Activated CD8-positive, alpha-beta memory T cell treated with anti-CD3 and anti-CD28 coated beads, Interleukin-2, amount 50 U/mL, for 48 hours (primary cell): Measurements from ENCODE around the gene INTS11.
"Not testable (repeated sequence)": the region's sequence is repeated elsewhere in the genome, so short reads cannot be mapped to it uniquely, and the experiment has no call there.

Experiments used
- DNase-seq: peaks from one replicate; pipeline ENCODE4 v3.0.0-alpha.2; 2020

The INTS11 gene

DNA sequence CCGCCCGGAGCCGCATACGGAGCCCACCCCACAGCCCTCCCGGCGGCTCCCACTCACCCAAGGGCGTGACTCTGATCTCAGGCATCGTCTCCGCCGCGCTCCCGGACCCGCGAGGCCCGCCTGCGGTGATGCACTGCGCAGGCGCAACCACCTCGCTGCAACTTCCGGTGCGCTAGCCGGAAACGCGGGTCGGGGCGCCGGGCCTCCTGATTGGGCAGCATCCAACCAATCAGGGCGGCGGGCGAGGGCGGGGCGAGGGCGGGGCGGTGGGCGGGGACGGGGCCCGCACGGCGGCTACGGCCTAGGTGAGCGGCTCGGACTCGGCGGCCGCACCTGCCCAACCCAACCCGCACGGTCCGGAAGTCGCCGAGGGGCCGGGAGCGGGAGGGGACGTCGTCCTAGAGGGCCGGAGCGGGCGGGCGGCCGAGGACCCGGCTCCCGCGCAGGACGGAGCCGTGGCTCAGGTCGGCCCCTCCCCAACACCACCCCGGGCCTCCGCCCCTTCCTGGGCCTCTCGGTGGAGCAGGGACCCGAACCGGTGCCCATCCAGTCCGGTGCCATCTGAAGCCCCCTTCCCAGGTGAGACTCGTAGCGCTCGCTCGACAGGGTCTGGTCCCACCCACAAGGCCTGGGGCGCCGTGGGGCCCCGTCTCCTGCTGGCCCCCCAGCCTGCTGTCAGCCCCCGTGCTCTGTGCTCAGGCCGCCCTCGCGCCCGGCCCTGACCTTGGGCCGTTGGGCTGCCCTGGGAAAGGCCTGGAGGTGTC lies at the start of gene INTS11, which contains the start of gene CPTP:
Gene INTS11 (minus strand): TSS at position 137 of the 764 bp plus-strand sequence. CDS start 52 bp downstream, at position 85.
Gene CPTP (plus strand): TSS at position 279 of the 764 bp plus-strand sequence. CDS start 2,109 bp downstream, outside the sequence.
- DNase-seq, result peak; percentile 98

DNA sequence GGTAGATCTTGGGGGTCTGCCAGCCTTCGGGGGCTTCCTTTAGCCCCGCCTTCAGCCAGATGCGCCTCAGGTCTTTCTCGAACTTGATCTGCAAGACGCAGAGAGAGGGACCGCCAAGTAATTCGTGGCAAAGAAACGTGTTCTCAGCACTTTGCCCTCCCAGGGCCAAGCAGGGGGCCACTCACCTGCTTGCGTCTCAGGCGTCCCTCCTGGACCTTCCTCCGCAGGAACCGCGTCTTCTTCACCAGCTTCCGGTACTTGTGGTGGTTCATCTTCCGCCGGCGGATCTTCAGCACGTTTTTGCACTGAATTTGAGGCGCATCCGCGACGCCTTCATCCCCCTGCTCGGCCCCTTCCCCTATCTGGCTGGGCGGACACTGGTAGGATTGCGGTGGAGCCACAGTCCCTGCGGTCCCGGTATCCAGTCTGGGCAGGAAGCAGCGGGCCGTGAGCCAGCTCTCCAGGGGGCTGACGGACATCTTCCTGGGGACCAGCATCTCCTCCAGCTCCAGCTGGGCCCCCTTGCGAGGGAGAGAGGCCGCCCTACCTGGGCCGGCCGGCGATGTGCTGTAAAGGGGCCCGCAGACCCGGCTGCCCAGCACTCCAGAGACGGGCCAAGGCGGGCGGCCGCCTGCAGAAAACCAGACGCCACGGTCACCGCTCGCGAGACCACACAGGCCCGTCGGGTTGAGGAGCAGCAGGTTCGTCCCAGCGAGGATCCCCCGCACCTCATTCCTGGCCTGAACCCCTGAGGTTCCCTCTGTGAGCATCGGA lies 49.5 kb upstream of the INTS11 start:
- no peak for DNase-seq

DNA sequence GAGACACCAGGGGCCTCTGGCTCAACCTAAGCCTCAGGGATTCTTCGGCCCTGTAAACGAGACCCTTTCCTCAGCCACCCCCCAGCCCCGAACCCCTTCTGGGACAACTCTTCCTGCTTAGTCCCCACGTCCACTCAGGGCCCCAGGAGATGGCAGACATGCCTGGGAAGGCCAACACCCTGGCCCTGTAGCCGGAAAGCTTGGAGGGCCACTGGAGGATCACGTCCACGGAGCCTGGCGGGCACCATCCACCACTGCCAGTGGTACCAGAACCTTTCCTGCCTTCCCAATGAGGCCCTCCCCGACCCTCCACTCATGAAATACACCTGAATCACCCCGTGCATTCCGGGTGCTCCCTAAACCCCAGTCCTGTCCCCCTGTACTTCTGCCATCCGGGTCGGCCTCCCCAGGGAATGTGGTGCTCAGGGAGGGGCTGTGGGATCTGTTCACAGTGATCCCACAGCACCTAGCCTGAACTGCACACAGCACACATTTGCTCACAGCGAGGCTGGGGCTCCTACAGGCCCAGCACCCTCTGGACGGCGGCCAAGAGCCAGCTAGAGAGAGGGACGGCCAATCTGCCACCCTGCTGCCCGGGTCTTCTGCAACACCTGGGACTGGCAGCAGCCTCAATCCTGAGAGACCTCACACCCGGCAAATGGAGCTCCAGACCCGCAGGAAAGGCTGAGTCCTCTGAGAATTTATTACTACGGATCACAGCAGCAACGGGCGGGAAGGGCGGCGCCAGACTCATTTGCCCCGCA lies 48.8 kb upstream of the INTS11 start:
- no peak for DNase-seq

DNA sequence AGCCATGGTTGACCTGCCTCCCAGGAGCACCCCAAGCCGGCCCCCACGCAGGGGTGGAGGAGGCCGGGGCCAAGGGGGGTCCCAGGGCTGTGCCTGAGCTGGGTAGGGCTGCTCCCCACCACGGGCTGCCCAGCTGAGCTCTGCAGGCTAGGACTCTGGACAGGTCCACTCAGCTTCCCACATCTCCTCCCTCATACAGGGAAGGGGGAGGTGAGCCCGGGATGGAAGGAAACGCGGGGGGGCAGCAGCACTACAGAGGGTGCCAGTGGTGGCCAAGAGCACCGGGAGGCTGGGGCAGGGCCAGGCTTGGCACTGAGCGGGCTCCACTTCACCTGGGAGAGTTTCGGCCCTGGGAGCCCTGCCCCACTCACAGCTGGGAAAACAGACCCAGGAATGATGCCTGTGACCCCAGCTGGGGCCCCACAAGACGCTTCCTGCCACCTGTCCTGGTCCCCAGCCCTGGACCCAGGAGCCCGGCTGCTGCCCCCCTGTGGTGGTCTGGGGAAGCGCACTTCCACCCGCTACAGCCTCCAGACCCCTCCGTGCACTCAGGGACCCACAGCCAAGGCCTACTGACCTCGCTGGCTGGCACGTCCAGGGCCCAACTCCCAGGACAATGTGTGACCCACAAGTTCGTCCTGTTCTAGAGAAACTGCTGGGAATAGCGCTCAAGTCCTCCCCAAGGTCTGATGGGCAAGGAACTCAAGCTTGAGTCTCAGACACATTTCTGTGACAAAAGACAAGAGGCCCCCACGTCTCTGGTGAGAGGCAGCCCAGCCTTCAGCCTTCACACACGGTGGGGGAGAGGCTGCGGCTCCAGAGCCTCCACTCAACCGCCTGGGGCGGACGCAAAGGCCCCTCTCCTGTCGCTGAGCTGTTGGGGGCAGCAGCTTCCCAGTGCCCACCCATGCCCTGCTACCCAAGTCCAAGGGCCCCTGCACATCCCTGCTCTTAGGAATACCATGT lies 47.6 kb upstream of the INTS11 start:
- DNase-seq, result peak; percentile 95

DNA sequence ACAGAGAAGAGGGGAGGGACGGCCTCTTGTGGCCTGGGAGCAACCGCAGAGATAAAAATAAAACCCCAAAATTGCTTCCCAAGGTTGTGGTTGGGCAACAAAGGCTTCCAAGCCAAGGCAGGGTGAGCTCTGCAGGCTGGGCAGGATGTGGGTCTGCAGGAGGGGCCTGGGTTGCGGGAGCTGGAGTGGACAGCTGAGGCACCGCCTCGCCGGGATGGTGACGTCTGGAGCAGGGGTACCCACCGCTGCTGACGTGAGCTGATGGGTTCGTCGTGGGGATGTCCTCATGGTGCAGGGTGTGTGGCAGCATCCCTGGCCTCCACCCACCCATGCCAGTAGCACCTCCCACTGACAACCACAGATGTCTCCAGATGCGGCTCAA lies 46.9 kb upstream of the INTS11 start:
- no peak for DNase-seq

DNA sequence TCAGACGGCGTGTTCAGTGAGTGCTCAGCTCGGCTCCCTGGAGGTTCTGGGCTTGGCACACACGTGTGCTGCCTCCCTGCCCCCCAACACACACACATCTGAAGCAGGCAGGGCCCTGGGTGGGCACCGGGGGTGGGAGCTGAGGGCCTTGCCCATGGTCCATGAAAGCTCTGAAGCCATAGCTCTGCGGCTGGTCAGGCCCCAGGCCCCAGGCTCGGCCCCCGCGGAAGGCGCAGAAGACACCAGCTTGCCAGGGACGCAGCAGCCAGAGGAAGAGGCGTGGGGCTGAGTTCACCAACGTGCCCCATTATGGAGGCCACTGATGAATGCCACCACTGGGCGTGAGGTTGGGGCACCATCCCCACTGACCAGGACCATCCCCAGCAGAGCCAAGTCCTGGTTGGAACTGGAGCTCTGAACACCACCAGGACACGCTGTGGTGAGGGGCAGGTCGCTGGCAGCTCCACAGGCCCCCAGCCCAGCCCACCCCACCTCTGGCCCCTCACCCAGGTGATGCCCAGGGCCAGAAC lies 46.4 kb upstream of the INTS11 start:
- no peak for DNase-seq

DNA sequence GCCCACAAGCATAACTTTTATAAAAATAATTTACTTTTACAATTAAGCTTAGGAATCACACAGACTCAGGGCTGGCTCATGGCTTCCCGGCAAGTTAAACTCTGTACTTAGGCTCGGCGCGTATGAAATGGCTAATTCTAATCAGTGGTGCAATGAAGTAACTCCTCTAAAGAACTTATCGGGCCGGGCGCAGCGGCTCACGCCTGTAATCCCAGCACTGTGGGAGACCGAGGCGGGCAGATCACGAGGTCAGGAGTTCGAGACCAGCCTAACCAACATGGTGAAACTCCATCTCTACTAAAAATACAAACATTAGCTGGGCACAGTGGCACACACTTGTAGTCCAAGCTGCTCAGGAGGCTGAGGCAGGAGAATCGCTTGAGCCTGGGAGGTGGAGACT lies 45.6 kb upstream of the INTS11 start:
- not testable (repeated sequence) for DNase-seq

DNA sequence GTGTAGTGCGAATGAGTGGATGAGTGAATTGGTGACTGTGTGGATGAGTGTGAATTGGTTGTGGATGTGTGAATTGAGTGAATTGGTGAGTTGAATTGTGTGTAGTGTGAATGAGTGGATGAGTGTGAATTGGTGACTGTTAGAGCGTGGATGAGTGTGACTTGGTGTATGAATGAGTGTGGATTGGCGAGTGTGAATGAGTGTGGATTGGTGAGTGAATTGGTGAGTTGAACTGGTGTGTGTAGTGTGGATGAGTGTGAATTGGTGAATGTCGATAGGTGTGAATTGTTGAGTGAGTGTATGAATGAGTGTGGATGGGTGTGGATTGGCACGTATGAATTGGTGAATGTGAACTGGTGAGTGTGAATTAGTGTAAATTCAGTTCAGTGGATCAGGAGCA lies 42.9 kb upstream of the INTS11 start:
- DNase-seq, result no peak

DNA sequence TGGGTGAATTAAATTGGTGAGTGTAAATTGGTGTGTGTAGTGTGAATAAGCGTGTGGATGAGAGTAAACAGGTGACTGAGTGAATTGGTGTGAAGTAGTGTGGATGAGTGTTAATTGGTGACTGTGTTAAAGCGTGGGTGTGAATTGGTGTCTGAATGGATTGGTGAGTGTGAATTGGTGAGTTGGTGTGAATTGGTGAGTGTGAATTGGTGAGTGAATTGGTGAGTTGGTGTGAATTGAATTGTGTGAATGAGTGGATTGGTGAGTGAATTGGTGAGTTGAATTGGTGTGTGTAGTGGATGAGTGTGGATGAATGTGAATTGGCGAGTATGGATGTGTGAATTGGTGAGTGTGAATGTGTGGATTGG lies 42.2 kb upstream of the INTS11 start:
- DNase-seq, result no peak

DNA sequence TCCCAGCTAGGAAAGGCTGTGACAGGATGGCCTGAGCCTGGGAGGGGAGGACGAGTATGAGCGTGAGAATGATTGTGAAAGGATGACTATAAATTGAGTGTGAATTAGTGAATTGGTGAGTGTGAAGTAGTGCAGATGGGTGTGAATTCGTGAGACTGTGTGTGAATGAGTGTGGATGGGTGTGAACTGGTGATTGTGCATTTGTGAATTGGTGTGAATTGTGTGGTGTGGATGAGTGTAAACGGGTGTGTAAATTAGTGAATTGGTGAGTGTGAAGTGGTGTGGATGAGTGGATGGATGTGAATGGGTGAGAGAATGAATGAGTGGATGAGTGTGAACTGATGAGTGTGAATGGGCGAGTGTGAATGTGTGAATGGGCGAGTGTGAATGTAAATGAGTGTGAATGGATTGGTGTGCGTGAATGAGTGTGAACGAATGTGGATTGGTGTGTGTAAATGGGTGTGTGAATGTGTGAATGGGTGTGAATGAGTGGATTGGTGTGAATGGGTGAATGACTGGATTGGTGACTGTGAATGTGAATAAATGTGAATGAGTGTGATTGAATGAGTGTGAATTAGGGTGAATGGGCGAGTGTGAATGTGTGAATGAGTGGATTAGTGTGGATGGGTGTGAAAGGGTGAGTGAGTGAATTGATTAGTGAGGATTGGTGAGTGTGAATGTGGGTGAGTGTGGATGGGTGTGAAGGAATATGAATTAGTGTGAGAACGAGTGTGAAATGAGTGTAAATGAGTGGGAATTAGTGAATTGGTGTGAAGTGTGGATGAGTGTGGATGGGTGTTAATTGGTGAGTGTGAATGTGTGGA lies 41.6 kb upstream of the INTS11 start:
- DNase-seq, result no peak

DNA sequence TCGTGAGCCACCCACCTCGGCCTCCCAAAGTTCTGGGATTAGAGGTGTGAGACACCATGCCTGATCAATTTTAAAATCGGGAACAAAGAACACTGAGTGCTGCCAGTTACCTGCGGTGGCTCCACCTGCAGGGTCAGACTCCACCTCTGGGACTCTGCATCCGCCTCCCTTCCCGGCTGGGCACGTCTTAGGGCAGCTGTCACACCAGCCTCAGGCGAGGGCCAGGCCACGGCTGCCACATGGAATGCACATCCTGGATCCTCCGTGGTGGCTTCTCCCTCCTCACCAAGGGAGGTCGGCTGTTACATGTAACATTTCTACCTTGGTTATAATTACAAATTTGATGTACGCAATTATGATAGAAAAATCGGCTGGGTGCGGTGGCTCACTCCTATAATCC lies 39.8 kb upstream of the INTS11 start:
- no peak for DNase-seq

DNA sequence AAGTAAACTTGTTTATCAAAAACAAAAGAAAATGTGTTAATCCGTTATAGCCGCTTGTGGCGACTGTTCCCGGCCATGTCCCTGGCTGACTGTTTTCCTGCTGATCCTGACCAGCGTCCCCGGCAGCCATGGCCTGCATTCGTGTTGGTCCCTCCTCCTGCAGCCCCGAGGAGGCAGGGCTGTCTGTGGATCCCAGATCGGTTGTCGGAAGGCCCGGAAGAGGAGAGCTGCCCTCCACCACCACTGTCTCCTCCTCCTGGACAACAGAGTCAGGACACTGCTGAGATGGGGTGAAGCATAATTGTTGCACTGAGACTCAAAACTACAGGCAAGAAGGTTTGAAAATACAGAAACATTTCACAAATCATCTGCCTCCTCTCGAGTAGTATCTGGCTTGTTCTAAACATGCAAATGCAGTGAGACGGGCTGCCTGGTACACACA lies 37.5 kb upstream of the INTS11 start:
- no peak for DNase-seq

DNA sequence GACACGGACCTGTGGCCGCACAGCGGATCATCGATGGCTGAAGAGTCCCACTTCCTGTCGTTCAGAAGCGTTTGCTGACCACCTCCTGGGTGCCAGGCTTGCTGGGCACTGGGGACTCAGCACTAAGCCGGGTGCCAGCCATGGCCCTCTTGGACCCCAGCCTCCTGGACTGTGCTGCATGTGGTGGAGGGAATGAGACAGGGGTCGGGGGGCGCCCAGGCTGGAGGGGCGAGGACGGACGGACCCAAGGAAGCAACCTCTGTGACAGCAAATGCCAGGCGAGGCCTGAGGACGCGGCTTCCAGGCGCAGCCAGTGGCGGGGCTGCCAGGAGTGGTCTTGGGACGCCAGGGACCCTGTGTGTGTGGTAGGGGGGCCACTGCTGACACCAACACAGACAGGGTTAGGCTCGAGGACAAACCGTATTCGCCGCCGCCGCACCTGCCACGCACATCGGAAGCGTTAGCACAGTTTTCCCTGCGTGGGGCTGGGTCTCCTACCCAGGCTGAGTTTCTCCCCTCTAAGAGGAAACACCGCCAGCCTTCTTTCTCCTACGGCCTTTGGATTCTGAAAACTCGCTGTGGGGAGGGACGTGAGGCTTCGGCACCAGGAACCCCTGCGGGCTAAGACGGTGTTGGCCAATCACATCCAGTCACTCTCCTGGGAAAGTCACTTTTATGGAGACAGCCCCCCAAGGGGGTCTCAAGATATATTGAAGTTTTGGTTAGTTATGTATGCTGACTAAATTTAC lies 36.9 kb upstream of the INTS11 start:
- no peak for DNase-seq

DNA sequence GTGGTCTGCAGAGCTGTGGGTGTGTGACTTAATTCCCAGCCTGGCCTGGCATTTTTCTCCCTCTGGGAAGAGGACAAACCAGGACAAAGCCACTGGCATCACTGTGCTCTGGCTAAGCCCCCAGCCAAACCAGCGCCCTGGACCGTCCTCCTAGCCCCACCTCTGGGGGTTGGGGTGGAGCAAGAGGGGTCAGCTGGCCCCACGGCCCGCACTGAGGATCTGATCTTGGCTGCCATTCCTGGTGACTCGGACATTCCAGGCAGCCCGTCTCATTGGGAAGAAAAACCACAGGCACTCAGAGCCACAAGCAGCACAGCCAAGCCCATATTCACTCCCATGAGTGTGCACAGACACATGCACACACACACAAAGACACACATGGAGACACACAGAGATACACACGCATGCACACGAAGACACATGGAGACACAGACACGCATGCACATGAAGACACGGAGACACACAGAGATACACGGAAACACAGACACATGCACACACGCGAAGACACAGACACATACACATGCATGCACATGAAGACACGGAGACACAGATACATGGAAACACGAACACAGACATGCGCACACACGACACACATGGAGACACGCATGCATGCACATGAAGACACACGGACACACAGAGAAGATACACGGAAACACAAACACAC lies 36.2 kb upstream of the INTS11 start:
- DNase-seq, result no peak

DNA sequence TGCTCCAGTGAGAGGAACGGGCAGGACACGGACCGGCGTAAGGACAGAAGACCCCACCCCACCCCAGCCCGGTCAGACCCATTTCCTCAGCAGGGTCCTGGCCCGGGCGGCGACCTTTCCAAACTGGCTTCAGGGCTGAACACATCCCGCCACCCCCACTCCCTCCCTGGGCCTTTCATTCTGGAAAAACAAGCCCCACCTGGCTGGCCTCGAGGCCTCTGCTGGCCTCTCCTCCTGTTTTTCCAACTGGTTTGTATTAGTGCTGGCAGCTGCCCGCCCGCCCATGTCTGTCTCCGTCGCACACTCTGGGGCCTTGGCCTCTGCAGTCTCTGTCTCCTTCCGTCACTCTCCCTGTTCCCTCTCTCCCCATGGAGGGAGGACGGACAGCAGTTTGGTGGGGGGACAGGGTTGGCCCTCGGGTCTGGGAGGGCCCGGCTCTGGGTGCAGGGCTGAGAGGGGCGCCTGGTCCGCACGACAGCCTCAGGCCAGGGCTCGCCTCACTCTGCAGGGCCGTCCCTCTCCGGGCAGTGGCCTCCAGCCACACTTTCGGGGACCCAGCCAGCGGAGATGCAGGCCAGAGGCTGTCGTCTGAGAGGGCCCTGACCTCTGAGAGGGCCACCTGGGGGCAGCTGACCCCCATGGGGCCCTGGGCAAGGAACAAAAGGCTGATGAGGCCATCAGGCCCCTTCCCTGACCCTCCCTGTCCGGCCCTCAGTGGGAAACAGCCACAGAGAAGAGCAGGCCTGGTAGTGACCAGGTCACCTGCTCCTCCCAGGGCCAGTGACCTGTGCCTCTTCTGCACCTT lies 35.4 kb upstream of the INTS11 start:
- no peak for DNase-seq

DNA sequence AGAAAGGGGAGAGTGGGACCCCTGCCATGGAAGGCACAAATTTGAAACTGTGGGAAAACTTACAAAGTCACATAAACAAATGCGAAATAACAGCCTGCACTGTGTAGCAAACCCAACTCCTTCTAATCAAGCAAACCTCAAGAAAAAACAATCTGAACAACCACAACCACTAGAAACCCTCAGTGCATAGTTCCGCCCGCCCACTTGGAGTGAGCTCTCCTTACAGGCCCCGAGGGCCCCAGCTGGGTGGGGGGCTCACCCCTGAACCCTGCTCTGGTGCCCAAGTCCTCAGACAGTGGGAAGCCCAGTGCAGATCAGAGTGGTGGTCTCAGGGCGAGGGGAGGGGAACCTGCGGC lies 34.8 kb upstream of the INTS11 start:
- DNase-seq, result no peak

DNA sequence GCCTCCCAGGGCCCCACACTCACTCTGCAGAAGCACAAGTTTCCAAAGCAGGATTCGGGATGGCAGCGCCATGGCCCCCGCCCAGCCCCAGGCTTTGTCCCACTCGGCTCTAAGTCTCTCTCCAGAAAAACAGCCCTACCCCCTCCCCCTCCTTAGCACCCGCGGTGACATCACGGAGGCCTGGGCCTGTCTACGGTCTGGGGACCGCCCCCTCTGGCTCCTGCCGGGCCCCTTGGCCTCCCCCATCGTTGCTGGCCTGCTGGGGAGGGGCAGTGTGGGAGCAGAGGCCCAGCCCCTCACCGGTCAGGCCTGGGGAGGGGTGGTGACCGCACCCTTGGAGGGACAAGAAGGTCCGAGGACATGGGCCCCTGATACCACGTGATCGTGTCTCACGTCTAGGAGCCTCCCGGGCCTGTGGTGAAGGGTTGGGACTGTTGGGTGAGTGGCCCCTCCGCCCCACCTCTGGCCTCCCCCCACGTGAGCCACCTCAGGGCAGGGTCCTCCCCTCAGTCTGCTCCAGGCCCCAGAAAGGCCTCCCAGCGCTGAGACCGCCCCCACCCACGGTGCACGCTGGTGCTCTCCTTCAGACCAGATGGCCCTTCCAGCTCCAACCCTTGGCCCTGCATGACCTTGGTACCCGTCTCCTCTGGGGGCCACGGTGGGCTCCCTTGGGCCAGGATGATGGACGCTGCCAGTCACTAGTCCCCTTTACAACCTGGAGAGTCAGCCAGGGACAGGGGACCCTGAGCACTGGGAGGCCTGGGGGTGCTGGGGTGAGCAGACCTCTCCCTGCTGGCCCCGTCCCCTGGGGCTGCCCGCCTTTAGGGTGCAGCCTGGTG lies 34.2 kb upstream of the INTS11 start, which contains the start of gene MXRA8:
Gene MXRA8 (minus strand): TSS at position 123 of the 839 bp plus-strand sequence. CDS start 51 bp downstream, at position 72.
- no peak for DNase-seq
